Measurements from ENCODE around the gene AP4B1.

AP4B1 gene

DNA sequence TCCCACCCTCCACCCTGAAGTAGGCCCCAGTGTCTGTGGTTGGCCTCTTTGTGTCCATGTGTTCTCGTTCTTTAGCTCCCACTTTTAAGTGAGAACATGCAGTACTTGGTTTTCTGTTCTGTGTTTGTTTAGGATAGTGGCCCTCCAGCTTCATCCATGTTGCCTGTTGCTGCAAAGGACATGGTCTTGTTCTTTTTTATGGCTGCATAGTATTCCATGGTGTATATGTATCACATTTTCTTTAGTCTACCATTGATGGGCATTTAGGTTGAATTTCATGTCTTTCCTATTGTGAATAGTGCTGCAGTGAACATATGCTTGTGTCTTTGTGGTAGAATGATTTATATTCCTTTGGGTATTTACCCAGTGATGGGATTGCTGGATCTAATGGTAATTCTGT lies 30.6 kb upstream of the AP4B1 start:
- DNase-seq (ENCODE audit: low spot score) = no peak
- H2BK5ac ChIP-seq (ENCODE audit: low read length) = no peak overlapping the region
- WGBS, 2 donors (ENCODE audit: extremely low coverage in 2 of 2, insufficient read length in 2 of 2, insufficient replicate concordance in 1 of 2) = no CpG with 5 or more reads among the region's 1 CpG
- no peak overlapping the region for H2BK12ac ChIP-seq (ENCODE audit: low read length)
- no peak overlapping the region for H4K91ac ChIP-seq (ENCODE audit: low read depth, low read length, poor library complexity)
- no peak overlapping the region for H3K18ac ChIP-seq (ENCODE audit: low read length)
- H2AK5ac ChIP-seq (ENCODE audit: low read depth, low read length) = no peak overlapping the region
- no peak overlapping the region for H3K23ac ChIP-seq (ENCODE audit: low read depth, low read length, poor library complexity)
- H3K27ac ChIP-seq (replicated peaks; ENCODE audit: low read length) = no peak overlapping the region
- peaks cover under 1% of the 10 kb centered on the region in 2 donors for H3K36me3 ChIP-seq (replicated peaks in 1 of 2; ENCODE audit: control insufficient read depth in 2 of 2, insufficient read depth in 2 of 2, low read length in 2 of 2)
- H4K8ac ChIP-seq (ENCODE audit: low read depth, low read length) = no peak overlapping the region
- H2BK15ac ChIP-seq (ENCODE audit: low read length) = no peak overlapping the region
- no peak overlapping the region for H3K9ac ChIP-seq (ENCODE audit: low read depth, low read length, poor library complexity)
- no peak overlapping the region for H3K4me2 ChIP-seq (ENCODE audit: insufficient read depth, low read length, poor library complexity, severe bottlenecking)
- no peaks in the 10 kb centered on the region for H3K27me3 ChIP-seq (ENCODE audit: control insufficient read depth in 3 of 3, insufficient read depth in 3 of 3, low read depth in 1 of 3, low read length in 3 of 3)
- H3K14ac ChIP-seq (ENCODE audit: low read length) = no peak overlapping the region
- no peak overlapping the region for H3K4me3 ChIP-seq (ENCODE audit: low read length in 2 of 2)
- H3K4me1 ChIP-seq (ENCODE audit: control insufficient read depth in 2 of 2, insufficient read depth in 1 of 2, low read depth in 1 of 2, low read length in 2 of 2) = peaks cover 1 to 4% of the 10 kb centered on the region in 2 donors
- H2AFZ ChIP-seq (ENCODE audit: low read length) = no peak overlapping the region
- H3K79me1 ChIP-seq (ENCODE audit: low read depth, low read length) = peaks cover 5% of the 10 kb centered on the region
- H3K4ac ChIP-seq (ENCODE audit: low read length) = no peak overlapping the region
- H3K9me3 ChIP-seq (replicated peaks in 1 of 2; ENCODE audit: control insufficient read depth in 2 of 2, insufficient read depth in 1 of 2, low read depth in 1 of 2, low read length in 2 of 2) = no peaks in the 10 kb centered on the region
- H2BK120ac ChIP-seq (ENCODE audit: low read depth, low read length) = no peak overlapping the region

DNA sequence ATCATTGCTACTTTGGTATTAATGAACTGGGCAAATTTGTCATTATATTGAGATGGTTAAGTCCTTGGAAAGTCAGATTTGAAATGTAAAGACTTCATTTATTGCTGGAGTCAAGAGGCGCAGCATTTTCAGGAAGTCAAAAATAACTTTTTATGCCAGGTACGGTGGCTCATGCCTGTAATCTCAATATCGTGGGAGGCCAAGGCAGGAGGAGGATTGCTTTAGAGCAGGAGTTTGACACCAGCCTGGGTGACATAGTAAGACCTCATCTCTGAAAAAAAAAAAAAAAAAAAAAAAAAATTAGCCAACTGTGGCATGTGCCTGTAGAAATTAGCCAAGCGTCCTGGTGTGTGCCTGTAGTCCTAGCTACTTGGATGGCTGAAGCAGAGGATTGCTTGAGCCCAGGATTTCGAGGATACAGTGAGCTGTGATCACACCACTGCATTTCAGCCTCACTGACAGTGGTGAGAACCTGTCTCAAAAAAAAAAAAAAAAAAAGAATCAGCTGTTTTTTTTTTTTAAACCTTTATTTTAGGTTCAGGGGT lies 30.0 kb upstream of the AP4B1 start:
- H2BK5ac ChIP-seq (ENCODE audit: low read length) = no peak overlapping the region
- no peak overlapping the region for H2BK12ac ChIP-seq (ENCODE audit: low read length)
- no peak overlapping the region for H3K27ac ChIP-seq (replicated peaks; ENCODE audit: low read length)
- H3K4me1 ChIP-seq (ENCODE audit: control insufficient read depth in 2 of 2, insufficient read depth in 1 of 2, low read depth in 1 of 2, low read length in 2 of 2) = peaks cover 1 to 4% of the 10 kb centered on the region in 2 donors
- no peak overlapping the region for H3K4me2 ChIP-seq (ENCODE audit: insufficient read depth, low read length, poor library complexity, severe bottlenecking)
- no peak overlapping the region for H2AFZ ChIP-seq (ENCODE audit: low read length)
- H2BK15ac ChIP-seq (ENCODE audit: low read length) = no peak overlapping the region
- no peak overlapping the region for H3K4ac ChIP-seq (ENCODE audit: low read length)
- no peak overlapping the region for H3K4me3 ChIP-seq (ENCODE audit: low read length in 2 of 2)
- no peak overlapping the region for H2AK5ac ChIP-seq (ENCODE audit: low read depth, low read length)
- H3K23ac ChIP-seq (ENCODE audit: low read depth, low read length, poor library complexity) = no peak overlapping the region
- H2BK120ac ChIP-seq (ENCODE audit: low read depth, low read length) = no peak overlapping the region
- no peak overlapping the region for H4K91ac ChIP-seq (ENCODE audit: low read depth, low read length, poor library complexity)
- no peak for DNase-seq (ENCODE audit: low spot score)
- no peaks in the 10 kb centered on the region for H3K36me3 ChIP-seq (replicated peaks in 1 of 2; ENCODE audit: control insufficient read depth in 2 of 2, insufficient read depth in 2 of 2, low read length in 2 of 2)
- no peak overlapping the region for H3K18ac ChIP-seq (ENCODE audit: low read length)
- H3K79me1 ChIP-seq (ENCODE audit: low read depth, low read length) = peaks cover 9% of the 10 kb centered on the region
- no peak overlapping the region for H4K8ac ChIP-seq (ENCODE audit: low read depth, low read length)
- no peaks in the 10 kb centered on the region for H3K9me3 ChIP-seq (replicated peaks in 1 of 2; ENCODE audit: control insufficient read depth in 2 of 2, insufficient read depth in 1 of 2, low read depth in 1 of 2, low read length in 2 of 2)
- no CpG with 5 or more reads among the region's 5 CpGs for WGBS, 2 donors (ENCODE audit: extremely low coverage in 2 of 2, insufficient read length in 2 of 2, insufficient replicate concordance in 1 of 2)
- no peak overlapping the region for H3K14ac ChIP-seq (ENCODE audit: low read length)
- H3K27me3 ChIP-seq (ENCODE audit: control insufficient read depth in 3 of 3, insufficient read depth in 3 of 3, low read depth in 1 of 3, low read length in 3 of 3) = no peaks in the 10 kb centered on the region
- no peak overlapping the region for H3K9ac ChIP-seq (ENCODE audit: low read depth, low read length, poor library complexity)

DNA sequence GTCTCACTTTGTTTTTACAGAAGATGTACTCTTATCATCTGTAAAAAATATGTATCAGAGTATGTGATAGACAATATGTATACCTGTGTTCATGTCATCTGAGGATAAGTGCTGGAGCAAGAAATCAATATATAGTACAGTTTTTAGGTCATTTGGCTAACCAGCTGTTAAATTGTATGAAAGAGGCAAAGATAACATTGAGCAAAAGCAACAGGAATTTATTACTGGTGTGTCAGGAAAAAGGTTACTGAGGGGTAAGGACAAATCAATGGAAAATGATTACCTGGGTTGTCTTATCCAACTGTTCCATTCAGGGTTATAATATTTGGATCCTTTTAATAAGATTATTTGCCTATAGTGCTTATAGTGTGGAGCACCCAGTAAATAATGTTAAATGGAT lies 29.4 kb upstream of the AP4B1 start:
- Histone ChIP-seq H4K8ac (ENCODE audit: low read depth, low read length) (no peak overlapping the region), H2AFZ (ENCODE audit: low read length) (no peak overlapping the region), H3K9ac (ENCODE audit: low read depth, low read length, poor library complexity) (no peak overlapping the region), H3K79me1 (ENCODE audit: low read depth, low read length) (peaks cover 9% of the 10 kb centered on the region), H2BK12ac (ENCODE audit: low read length) (no peak overlapping the region), H3K4me2 (ENCODE audit: insufficient read depth, low read length, poor library complexity, severe bottlenecking) (no peak overlapping the region), H3K27me3 (ENCODE audit: control insufficient read depth in 3 of 3, insufficient read depth in 3 of 3, low read depth in 1 of 3, low read length in 3 of 3) (no peaks in the 10 kb centered on the region), H3K4me1 (ENCODE audit: control insufficient read depth in 2 of 2, insufficient read depth in 1 of 2, low read depth in 1 of 2, low read length in 2 of 2) (peaks cover 1 to 4% of the 10 kb centered on the region in 2 donors), H3K4me3 (ENCODE audit: low read length in 2 of 2) (no peak overlapping the region), H2BK15ac (ENCODE audit: low read length) (no peak overlapping the region), H3K23ac (ENCODE audit: low read depth, low read length, poor library complexity) (no peak overlapping the region), H2AK5ac (ENCODE audit: low read depth, low read length) (no peak overlapping the region), H3K14ac (ENCODE audit: low read length) (no peak overlapping the region), H3K4ac (ENCODE audit: low read length) (no peak overlapping the region), H3K36me3 (replicated peaks in 1 of 2; ENCODE audit: control insufficient read depth in 2 of 2, insufficient read depth in 2 of 2, low read length in 2 of 2) (no peaks in the 10 kb centered on the region), H3K9me3 (replicated peaks in 1 of 2; ENCODE audit: control insufficient read depth in 2 of 2, insufficient read depth in 1 of 2, low read depth in 1 of 2, low read length in 2 of 2) (no peaks in the 10 kb centered on the region), H2BK5ac (ENCODE audit: low read length) (no peak overlapping the region), H3K18ac (ENCODE audit: low read length) (no peak overlapping the region), H2BK120ac (ENCODE audit: low read depth, low read length) (no peak overlapping the region), H4K91ac (ENCODE audit: low read depth, low read length, poor library complexity) (no peak overlapping the region), H3K27ac (replicated peaks; ENCODE audit: low read length) (no peak overlapping the region)
- DNase-seq (ENCODE audit: low spot score) = no peak

DNA sequence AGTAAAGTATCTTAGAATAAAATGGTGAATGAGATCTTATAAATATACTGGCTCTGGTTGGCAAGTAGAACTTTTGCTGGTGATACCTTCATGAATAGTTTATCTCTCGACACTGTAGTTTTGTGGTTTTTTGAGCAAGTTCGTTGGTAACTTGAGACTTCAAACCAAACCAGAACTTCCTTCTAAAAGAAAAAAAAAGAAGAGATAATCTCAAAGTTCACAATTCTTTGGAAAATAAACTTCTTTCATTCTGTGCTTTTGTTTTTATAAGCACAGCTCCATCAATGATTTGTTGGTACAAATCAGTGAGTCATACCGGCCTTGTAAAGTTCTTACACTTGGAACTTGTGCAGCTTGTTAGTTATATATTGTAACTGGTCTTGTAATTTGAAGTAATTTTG lies 26.9 kb upstream of the AP4B1 start:
- Histone ChIP-seq H2AFZ (ENCODE audit: low read length) (no peak overlapping the region), H3K9me3 (replicated peaks in 1 of 2; ENCODE audit: control insufficient read depth in 2 of 2, insufficient read depth in 1 of 2, low read depth in 1 of 2, low read length in 2 of 2) (no peaks in the 10 kb centered on the region), H3K27me3 (ENCODE audit: control insufficient read depth in 3 of 3, insufficient read depth in 3 of 3, low read depth in 1 of 3, low read length in 3 of 3) (no peaks in the 10 kb centered on the region), H3K18ac (ENCODE audit: low read length) (no peak overlapping the region), H3K4me3 (ENCODE audit: low read length in 2 of 2) (no peak overlapping the region), H2BK5ac (ENCODE audit: low read length) (no peak overlapping the region), H3K23ac (ENCODE audit: low read depth, low read length, poor library complexity) (no peak overlapping the region), H2BK15ac (ENCODE audit: low read length) (no peak overlapping the region), H3K14ac (ENCODE audit: low read length) (no peak overlapping the region), H2AK5ac (ENCODE audit: low read depth, low read length) (no peak overlapping the region), H4K91ac (ENCODE audit: low read depth, low read length, poor library complexity) (no peak overlapping the region), H4K8ac (ENCODE audit: low read depth, low read length) (no peak overlapping the region), H3K9ac (ENCODE audit: low read depth, low read length, poor library complexity) (no peak overlapping the region), H3K27ac (replicated peaks; ENCODE audit: low read length) (no peak overlapping the region), H3K4ac (ENCODE audit: low read length) (no peak overlapping the region), H2BK120ac (ENCODE audit: low read depth, low read length) (no peak overlapping the region), H3K4me2 (ENCODE audit: insufficient read depth, low read length, poor library complexity, severe bottlenecking) (no peak overlapping the region), H3K4me1 (ENCODE audit: control insufficient read depth in 2 of 2, insufficient read depth in 1 of 2, low read depth in 1 of 2, low read length in 2 of 2) (peaks cover 5 to 9% of the 10 kb centered on the region in 2 donors), H2BK12ac (ENCODE audit: low read length) (no peak overlapping the region), H3K79me1 (ENCODE audit: low read depth, low read length) (peaks cover 6% of the 10 kb centered on the region), H3K36me3 (replicated peaks in 1 of 2; ENCODE audit: control insufficient read depth in 2 of 2, insufficient read depth in 2 of 2, low read length in 2 of 2) (no peaks in the 10 kb centered on the region)
- WGBS, 2 donors (ENCODE audit: extremely low coverage in 2 of 2, insufficient read length in 2 of 2, insufficient replicate concordance in 1 of 2) = no CpG with 5 or more reads among the region's 3 CpGs
- no peak for DNase-seq (ENCODE audit: low spot score)

All from neuronal stem cell (in vitro differentiated cells).